Kidney epithelial cell (primary cell): ENCODE measurements around the gene NEU2. TPM values are rescaled to one million over a fixed set of nuclear protein-coding genes. Genes with fewer than 3 reads are reported as not detected.

Experiments
- DNase-seq: peaks from one replicate; pipeline ENCODE4 v3.0.0-alpha.2; 2010; ENCODE audit warnings: low read depth
- H3K27me3 ChIP-seq: 2 replicates; pipeline ENCODE4 v1.6.0; 2011; ENCODE audit warnings: low read length; ENCODE audit not compliant: control insufficient read depth, insufficient read depth
- H3K36me3 ChIP-seq: 2 replicates; pipeline ENCODE4 v1.5.1; 2011; ENCODE audit warnings: low read length; ENCODE audit not compliant: control insufficient read depth, insufficient read depth
- H3K4me3 ChIP-seq: 2 replicates; pipeline ENCODE4 v1.5.1; 2011; ENCODE audit warnings: low read depth, mild to moderate bottlenecking, control low read depth, low read length
- total RNA-seq: library from RNA; depleted of rRNA; stranded (reverse); fragments of >200 nt; gene quantifications from 2 replicates; pipeline ENCODE4 v1.2.3, GENCODE V29; 2015
- TF ChIP-seq, protein P1 (sequence below): IDR thresholded peaks from 2 replicates; pipeline ENCODE4 v1.5.1; 2011; ENCODE audit warnings: mild to moderate bottlenecking, moderate library complexity, low read length, control low read depth, inconsistent platforms; ENCODE audit not compliant: insufficient read depth, poor library complexity, severe bottlenecking

The NEU2 gene
- total RNA-seq, 1 donor from 2014 or later: not detected

- no peak overlapping the region for H3K4me3 ChIP-seq
- DNase-seq: no peak
- no peaks in the 10 kb centered on the region for H3K36me3 ChIP-seq
- TF ChIP-seq, protein P1, sequence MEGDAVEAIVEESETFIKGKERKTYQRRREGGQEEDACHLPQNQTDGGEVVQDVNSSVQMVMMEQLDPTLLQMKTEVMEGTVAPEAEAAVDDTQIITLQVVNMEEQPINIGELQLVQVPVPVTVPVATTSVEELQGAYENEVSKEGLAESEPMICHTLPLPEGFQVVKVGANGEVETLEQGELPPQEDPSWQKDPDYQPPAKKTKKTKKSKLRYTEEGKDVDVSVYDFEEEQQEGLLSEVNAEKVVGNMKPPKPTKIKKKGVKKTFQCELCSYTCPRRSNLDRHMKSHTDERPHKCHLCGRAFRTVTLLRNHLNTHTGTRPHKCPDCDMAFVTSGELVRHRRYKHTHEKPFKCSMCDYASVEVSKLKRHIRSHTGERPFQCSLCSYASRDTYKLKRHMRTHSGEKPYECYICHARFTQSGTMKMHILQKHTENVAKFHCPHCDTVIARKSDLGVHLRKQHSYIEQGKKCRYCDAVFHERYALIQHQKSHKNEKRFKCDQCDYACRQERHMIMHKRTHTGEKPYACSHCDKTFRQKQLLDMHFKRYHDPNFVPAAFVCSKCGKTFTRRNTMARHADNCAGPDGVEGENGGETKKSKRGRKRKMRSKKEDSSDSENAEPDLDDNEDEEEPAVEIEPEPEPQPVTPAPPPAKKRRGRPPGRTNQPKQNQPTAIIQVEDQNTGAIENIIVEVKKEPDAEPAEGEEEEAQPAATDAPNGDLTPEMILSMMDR: no peak
- H3K27me3 ChIP-seq: peaks cover 17% of the 10 kb centered on the region
These were observed 25.2 kb upstream of the NEU2 start for GRCh38 chr2:233007270-233007669.

GRCh38 chr2:233007739-233008138 lies 24.7 kb upstream of the NEU2 start:
- no peaks in the 10 kb centered on the region for H3K36me3 ChIP-seq
- DNase-seq: no peak
- H3K27me3 ChIP-seq: peaks cover 17% of the 10 kb centered on the region
- H3K4me3 ChIP-seq: no peak overlapping the region
- TF ChIP-seq, protein P1: no peak

DNA sequence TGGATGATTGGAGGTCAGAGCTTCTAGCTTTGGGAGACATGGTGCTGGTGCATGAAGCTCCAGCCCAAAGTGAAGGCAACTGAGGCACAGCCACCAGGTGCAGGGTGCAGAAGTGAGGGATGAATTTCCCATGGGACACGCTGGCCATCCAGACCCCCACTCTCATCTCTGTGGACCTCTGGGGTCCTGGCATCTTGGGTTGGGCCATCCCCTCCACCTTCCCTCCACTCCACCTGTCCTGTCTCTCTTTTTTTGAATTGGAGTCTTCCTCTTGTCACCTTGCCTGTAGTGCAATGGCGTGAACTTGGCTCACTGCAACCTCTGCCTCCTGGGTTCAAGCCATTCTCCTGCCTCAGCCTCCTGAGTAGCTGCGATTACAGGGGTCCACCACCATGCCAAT lies 22.8 kb upstream of the NEU2 start:
- no peak overlapping the region for H3K4me3 ChIP-seq
- H3K36me3 ChIP-seq: no peaks in the 10 kb centered on the region
- DNase-seq: no peak
- TF ChIP-seq, protein P1: no peak
- H3K27me3 ChIP-seq: peaks cover 7% of the 10 kb centered on the region

DNA sequence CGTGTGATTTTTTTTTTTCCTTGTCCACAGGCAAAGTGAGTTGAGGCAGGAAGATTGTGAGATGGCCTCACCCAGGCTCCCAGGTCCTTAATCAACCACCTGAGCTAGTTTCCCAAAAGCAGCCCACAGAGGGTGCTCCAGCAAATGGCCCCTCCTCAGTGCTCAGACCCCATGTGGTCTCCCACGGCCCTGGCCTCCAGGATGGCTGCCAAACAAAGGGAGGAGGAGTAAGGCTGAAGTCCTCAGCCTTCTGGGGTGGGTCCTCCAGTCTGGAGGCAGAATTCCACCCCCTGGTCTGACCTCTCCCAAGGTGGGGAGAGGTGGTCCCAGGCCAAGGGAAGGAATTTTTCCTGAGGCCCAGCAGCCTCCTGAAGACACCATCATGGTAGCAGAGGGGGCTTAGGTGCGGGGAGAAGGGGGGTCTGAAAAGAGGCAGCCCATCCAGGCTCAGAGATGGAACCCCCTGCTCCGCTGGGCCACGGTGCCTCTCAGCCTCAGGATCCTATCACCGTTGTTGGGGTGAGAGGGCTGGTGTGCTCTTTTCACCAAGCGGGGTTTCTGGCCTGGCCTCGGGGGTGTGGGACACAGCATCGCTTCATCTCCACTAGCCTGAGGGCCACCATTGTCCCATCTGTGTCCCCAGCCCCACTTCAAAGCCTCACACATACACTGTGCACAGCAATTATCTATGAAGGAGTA lies 21.8 kb upstream of the NEU2 start:
- TF ChIP-seq, protein P1: no peak
- Histone ChIP-seq H3K27me3 (no peaks in the 10 kb centered on the region), H3K4me3 (no peak overlapping the region), H3K36me3 (no peaks in the 10 kb centered on the region)
- DNase-seq: no peak

DNA sequence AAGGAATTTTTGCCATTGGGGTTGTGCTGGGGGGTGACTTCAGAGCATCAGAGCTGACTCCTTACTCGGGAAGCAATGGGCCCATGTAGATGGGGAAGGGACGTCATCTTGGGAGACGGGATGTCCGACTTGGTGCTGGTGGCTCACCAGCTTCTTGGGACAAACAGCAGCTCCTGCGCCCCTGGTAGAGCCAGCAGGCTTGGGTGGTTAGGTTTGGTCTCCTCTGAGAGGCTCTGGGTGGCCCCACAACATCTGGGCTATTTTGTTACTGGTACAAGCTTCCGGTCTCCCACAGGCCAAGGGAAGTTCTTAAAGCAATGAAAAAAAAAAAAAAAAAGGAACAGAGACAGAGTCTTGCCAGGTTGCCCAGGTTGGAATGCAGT lies 21.2 kb upstream of the NEU2 start:
- no peaks in the 10 kb centered on the region for H3K36me3 ChIP-seq
- H3K4me3 ChIP-seq: no peak overlapping the region
- H3K27me3 ChIP-seq: no peaks in the 10 kb centered on the region
- DNase-seq: no peak
- TF ChIP-seq, protein P1: no peak

DNA sequence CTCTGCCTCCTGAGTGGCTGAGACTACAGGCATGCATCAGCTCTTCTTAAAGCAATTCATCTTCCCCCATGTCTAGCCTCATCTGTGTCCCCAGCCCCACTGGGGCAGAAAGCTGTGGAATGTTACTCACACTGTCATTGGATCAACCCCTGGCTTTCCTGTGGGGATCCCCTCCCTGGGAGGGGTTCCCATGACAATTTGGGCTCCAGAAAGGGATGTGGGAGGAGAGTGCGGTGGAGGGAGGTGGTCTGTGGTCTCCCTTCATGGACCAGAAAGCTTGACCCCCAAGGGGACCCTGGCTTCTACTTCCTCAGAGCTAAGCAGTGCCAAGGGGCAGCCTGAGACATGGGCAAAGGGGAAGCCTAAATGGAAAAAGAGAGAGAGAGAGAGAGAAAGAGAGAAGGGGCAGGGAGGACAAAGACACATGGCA lies 20.8 kb upstream of the NEU2 start:
- no peaks in the 10 kb centered on the region for H3K36me3 ChIP-seq
- TF ChIP-seq, protein P1: no peak
- DNase-seq: no peak
- H3K4me3 ChIP-seq: no peak overlapping the region
- no peaks in the 10 kb centered on the region for H3K27me3 ChIP-seq
